Epithelial cell of prostate (primary cell): ENCODE results near the gene CPM.
"Not testable (repeated sequence)": the region's sequence is repeated elsewhere in the genome, so short reads cannot be mapped to it uniquely, and the experiment has no call there.

Experiments used
- DNase-seq: peaks from one replicate; pipeline ENCODE4 v3.0.0-alpha.2; 2011; ENCODE audit warnings: low read depth, low spot score
- H3K27ac ChIP-seq: fragments of 450-650 bp; 2 replicates; pipeline ENCODE4 v1.5.1; 2017; ENCODE audit warnings: mild to moderate bottlenecking

The CPM gene

GRCh38 chr12:68812553-68813241, 120.3 kb downstream of the CPM start:
- no peak for DNase-seq
- H3K27ac ChIP-seq, result peak overlapping the region; percentile 7

- peak overlapping the region; percentile 99 for H3K27ac ChIP-seq
- DNase-seq, result not testable (repeated sequence)
These were observed 121.4 kb downstream of the CPM start for GRCh38 chr12:68811573-68811972.

GRCh38 chr12:68810027-68810389, 123.0 kb downstream of the CPM start:
- peak overlapping the region; percentile 99 for H3K27ac ChIP-seq
- DNase-seq, result not testable (repeated sequence)

- H3K27ac ChIP-seq, result peak overlapping the region; percentile 99
- no peak for DNase-seq
These were observed 123.6 kb downstream of the CPM start for GRCh38 chr12:68809190-68810026.

GRCh38 chr12:68808388-68809189, 124.4 kb downstream of the CPM start:
- H3K27ac ChIP-seq, result peak overlapping the region; percentile 99
- DNase-seq, result peak; percentile 99

GRCh38 chr12:68807576-68808387, 125.2 kb downstream of the CPM start, which contains the start of gene MDM2:
Gene MDM2, plus strand, starts transcription at chr12:68808177. Its CDS starts 301 bp downstream, at chr12:68808478.
- peak within 1 kb of the TSS; percentile 99 for H3K27ac ChIP-seq
- no peak for DNase-seq

GRCh38 chr12:68807274-68807575, 125.7 kb downstream of the CPM start:
- DNase-seq, result not testable (repeated sequence)
- H3K27ac ChIP-seq, result peak overlapping the region; percentile 99

- DNase-seq, result no peak
- H3K27ac ChIP-seq, result peak overlapping the region; percentile 99
These were observed 126.3 kb downstream of the CPM start for GRCh38 chr12:68806488-68807237.

- peak overlapping the region; percentile 19 for H3K27ac ChIP-seq
- DNase-seq, result no peak
These were observed 127.3 kb downstream of the CPM start for GRCh38 chr12:68805592-68806120.

GRCh38 chr12:68804657-68805591, 128.0 kb downstream of the CPM start:
- peak overlapping the region; percentile 19 for H3K27ac ChIP-seq
- DNase-seq, result no peak

- no peak for DNase-seq
- no peak overlapping the region for H3K27ac ChIP-seq
These were observed 128.9 kb downstream of the CPM start for GRCh38 chr12:68803948-68804656.

GRCh38 chr12:68802911-68803651, 129.9 kb downstream of the CPM start:
- not testable (repeated sequence) for H3K27ac ChIP-seq, DNase-seq

- not testable (repeated sequence) for DNase-seq
- peak overlapping the region; percentile 34 for H3K27ac ChIP-seq
These were observed 130.6 kb downstream of the CPM start for GRCh38 chr12:68802372-68802745.
